Type B pancreatic cell (in vitro differentiated cells): ENCODE data around the gene TTC39A. TPM values are rescaled to one million over a fixed set of nuclear protein-coding genes. Genes with fewer than 3 reads are reported as not detected.

Experiments
- DNase-seq: peaks from one replicate; pipeline ENCODE4 v3.0.0; 2021; ENCODE audit warnings: mixed read lengths; ENCODE audit not compliant: unreplicated experiment; ENCODE audit errors: extremely low spot score
- H3K27ac Mint-ChIP-seq: 2 replicates; pipeline ENCODE4 v1.8.0; 2021; ENCODE audit warnings: mild to moderate bottlenecking, mixed read lengths
- H3K27me3 Mint-ChIP-seq: 2 replicates; pipeline ENCODE4 v1.8.0; 2021; ENCODE audit warnings: mixed read lengths
- H3K36me3 Mint-ChIP-seq: 2 replicates; pipeline ENCODE4 v1.8.0; 2021; ENCODE audit warnings: mixed read lengths
- H3K4me1 Mint-ChIP-seq: one replicate; pipeline ENCODE4 v1.8.0; 2021; ENCODE audit warnings: mixed read lengths; ENCODE audit not compliant: unreplicated experiment
- H3K4me3 Mint-ChIP-seq: 2 replicates; pipeline ENCODE4 v1.8.0; 2021; ENCODE audit warnings: mild to moderate bottlenecking, mixed read lengths
- H3K9me3 Mint-ChIP-seq: 2 replicates; pipeline ENCODE4 v1.8.0; 2021; ENCODE audit warnings: mixed read lengths
- total RNA-seq: library from RNA; stranded (reverse); gene quantifications from 2 replicates; pipeline ENCODE4 v1.2.1, GENCODE V29; 2021; ENCODE audit warnings: low replicate concordance
- TF ChIP-seq, protein P1 (sequence below): fragments of 200-600 bp; sonication (generic); conservative IDR thresholded peaks from 2 replicates; pipeline ENCODE4 v1.5.0; 2021; ENCODE audit warnings: antibody characterized with exemption, mild to moderate bottlenecking

The TTC39A gene
- total RNA-seq, 1 donor from 2014 or later: 16.3 TPM

DNA sequence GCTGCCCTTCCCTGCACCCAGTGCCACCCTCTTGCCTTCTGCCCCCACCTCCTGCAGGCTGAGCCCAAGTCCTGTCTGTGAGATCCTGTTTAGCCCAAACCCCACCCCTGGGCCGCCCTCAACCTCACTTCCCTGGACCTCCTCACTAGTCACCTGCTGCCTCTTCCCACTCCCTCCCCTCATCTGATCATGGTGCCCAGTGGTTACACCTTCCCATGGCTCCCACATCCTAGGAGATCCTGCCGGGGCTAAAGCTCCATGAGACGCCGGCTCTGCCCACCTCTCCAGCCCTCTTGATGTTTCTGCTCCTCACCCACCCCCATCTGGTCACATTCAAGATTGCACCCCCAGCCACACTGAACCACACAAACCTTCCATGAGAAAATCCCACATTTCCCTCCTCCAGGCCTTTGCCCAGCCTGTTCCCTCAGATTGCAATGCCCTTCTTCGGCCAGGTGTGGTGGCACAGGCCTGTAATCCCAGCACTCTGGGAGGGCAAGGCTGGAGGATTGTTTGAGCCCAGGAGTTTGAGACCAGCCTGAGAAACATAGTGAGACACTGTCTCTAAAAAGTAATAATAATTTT is 17.0 kb downstream of the TTC39A start:
- H3K36me3 Mint-ChIP-seq: no peaks in the 10 kb centered on the region
- no peaks in the 10 kb centered on the region for H3K27me3 Mint-ChIP-seq
- TF ChIP-seq, protein P1, sequence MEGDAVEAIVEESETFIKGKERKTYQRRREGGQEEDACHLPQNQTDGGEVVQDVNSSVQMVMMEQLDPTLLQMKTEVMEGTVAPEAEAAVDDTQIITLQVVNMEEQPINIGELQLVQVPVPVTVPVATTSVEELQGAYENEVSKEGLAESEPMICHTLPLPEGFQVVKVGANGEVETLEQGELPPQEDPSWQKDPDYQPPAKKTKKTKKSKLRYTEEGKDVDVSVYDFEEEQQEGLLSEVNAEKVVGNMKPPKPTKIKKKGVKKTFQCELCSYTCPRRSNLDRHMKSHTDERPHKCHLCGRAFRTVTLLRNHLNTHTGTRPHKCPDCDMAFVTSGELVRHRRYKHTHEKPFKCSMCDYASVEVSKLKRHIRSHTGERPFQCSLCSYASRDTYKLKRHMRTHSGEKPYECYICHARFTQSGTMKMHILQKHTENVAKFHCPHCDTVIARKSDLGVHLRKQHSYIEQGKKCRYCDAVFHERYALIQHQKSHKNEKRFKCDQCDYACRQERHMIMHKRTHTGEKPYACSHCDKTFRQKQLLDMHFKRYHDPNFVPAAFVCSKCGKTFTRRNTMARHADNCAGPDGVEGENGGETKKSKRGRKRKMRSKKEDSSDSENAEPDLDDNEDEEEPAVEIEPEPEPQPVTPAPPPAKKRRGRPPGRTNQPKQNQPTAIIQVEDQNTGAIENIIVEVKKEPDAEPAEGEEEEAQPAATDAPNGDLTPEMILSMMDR: peak; percentile 49
- peaks cover 33% of the 10 kb centered on the region for H3K4me1 Mint-ChIP-seq
- no peak for DNase-seq
- no peaks in the 10 kb centered on the region for H3K9me3 Mint-ChIP-seq
- peak overlapping the region; percentile 46 for H3K27ac Mint-ChIP-seq
- no peak overlapping the region for H3K4me3 Mint-ChIP-seq

DNA sequence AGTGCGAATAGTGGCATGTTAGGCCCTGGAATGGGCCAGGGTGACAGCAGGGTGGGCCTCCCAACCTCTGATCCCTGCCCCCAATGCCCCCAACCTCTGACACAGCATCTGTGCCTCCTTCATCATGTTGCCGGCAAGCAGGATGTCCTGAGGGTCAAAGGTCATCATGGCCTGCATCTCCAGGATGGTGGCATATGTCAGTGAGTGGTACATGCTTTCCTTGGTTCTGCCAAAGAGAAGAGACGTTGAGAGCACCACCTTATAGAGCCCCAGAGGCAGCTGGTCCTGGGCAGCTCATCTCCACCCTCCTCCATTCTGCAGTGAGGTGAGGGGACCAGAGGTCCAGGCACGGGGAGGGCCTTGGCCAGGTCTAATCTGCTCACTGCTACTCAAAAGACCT is 17.6 kb downstream of the TTC39A start:
- H3K4me3 Mint-ChIP-seq: no peak overlapping the region
- peaks cover 33% of the 10 kb centered on the region for H3K4me1 Mint-ChIP-seq
- DNase-seq: no peak
- no peaks in the 10 kb centered on the region for H3K9me3 Mint-ChIP-seq
- no peaks in the 10 kb centered on the region for H3K27me3 Mint-ChIP-seq
- TF ChIP-seq, protein P1: no peak
- H3K36me3 Mint-ChIP-seq: no peaks in the 10 kb centered on the region
- H3K27ac Mint-ChIP-seq: no peak overlapping the region

DNA sequence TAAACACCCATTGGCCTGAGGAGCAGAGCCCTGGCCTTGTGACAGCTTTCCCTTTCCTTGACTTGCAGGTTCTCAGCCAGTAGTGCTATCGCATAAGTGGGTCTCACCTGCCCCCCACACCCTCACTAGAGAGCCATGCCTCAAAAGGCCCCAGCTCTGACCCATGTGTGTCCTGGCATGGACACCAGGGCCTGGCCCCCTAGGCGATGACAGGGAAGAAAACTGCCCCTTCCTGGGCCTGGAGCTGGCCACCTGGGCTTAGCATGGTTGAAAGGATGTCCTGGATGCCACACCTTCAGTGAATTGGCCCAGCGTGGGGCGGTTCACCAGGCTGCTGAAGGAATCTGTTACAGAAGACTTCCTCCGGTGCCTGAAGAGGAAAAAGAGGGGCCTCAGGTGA is 18.5 kb downstream of the TTC39A start:
- no peak overlapping the region for H3K4me3 Mint-ChIP-seq

DNA sequence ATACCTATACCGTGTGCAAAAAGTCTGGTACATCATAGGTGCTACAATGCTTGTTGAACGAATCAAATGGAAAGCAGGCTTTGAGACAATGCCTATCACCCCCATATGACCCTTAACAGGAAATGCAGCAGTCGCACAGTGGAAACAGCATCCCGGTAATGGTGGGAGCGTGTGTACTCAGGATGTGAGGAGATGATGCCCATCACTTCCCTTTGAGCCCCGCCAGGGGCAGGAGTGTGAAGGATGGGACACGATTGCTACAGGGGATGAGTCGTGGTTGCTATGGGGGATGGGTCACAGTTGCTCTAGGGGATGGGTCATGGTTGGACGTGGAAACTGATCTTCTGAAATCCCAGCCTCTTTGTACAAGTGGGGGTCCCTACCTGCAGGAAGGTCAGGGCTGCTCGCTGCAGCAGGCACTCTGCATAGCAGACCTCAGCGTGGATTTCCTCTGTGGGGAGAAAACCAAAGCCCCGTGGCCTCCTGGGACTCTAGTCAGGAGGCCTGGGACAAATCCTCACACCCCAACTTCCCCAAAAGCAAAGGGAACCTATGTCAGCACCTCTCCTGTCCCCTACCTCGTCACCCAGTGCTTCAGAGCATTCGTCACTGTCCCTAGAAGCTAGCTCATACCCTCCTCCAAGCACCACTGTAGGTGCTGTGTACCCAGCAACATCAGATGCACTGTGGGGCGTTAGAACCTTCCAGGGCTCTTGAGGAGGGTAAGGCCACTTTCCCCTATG is 19.3 kb downstream of the TTC39A start:
- Mint-ChIP-seq H3K27ac (no peak overlapping the region), H3K9me3 (no peaks in the 10 kb centered on the region), H3K36me3 (no peaks in the 10 kb centered on the region), H3K4me1 (peaks cover 23% of the 10 kb centered on the region), H3K27me3 (no peaks in the 10 kb centered on the region), H3K4me3 (no peak overlapping the region)
- TF ChIP-seq, protein P1: no peak
- DNase-seq: no peak

More for the DNA sequence above, 18.5 kb downstream of the TTC39A start:
- no peaks in the 10 kb centered on the region for H3K9me3 Mint-ChIP-seq
- H3K4me1 Mint-ChIP-seq: peaks cover 31% of the 10 kb centered on the region
- no peak overlapping the region for H3K27ac Mint-ChIP-seq
- H3K36me3 Mint-ChIP-seq: no peaks in the 10 kb centered on the region
- TF ChIP-seq, protein P1: no peak
- DNase-seq: no peak
- H3K27me3 Mint-ChIP-seq: no peaks in the 10 kb centered on the region

DNA sequence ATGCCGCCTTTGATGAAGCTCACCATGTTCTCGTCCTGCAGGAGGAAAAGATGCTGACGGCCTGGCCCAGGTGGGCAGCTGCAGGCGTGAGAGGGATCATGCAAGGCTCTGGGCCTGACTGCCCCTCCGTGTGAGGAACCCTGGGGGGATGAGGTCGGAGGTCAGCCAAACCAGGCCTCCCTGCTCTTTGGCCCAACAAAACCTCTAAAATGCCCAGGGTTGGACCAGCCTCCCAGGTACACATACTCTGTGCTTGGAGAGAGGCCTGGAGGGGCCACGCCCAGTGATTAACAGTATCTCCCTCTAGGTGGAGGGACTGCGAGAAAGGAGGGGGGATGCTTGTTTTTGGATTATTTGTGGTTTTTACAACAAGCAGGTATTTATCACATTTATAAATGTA is 21.1 kb downstream of the TTC39A start:
- Mint-ChIP-seq H3K27ac (no peak overlapping the region), H3K36me3 (no peaks in the 10 kb centered on the region), H3K4me1 (peaks cover 12% of the 10 kb centered on the region), H3K4me3 (no peak overlapping the region), H3K9me3 (no peaks in the 10 kb centered on the region), H3K27me3 (no peaks in the 10 kb centered on the region)
- no peak for DNase-seq
- TF ChIP-seq, protein P1: no peak
